SK-N-MC (cell line): ENCODE measurements around the gene RAB24.

Experiments
- EZH2 ChIP-seq: fragments of 200-600 bp; sonication (generic); IDR thresholded peaks from one replicate; pipeline ENCODE4 v1.6.1; 2017; ENCODE audit warnings: antibody characterized with exemption
- FOXP2 ChIP-seq: optimal IDR thresholded peaks from 2 replicates; pipeline ENCODE3; 2011; ENCODE audit warnings: mild to moderate bottlenecking, moderate library complexity; ENCODE audit not compliant: insufficient read depth; ENCODE audit errors: extremely low read length, control extremely low read depth
- POLR2AphosphoS5 ChIP-seq: IDR thresholded peaks from 2 replicates; pipeline ENCODE4 v1.6.1; 2012; ENCODE audit warnings: mild to moderate bottlenecking, low read depth, low read length, borderline replicate concordance

DNA sequence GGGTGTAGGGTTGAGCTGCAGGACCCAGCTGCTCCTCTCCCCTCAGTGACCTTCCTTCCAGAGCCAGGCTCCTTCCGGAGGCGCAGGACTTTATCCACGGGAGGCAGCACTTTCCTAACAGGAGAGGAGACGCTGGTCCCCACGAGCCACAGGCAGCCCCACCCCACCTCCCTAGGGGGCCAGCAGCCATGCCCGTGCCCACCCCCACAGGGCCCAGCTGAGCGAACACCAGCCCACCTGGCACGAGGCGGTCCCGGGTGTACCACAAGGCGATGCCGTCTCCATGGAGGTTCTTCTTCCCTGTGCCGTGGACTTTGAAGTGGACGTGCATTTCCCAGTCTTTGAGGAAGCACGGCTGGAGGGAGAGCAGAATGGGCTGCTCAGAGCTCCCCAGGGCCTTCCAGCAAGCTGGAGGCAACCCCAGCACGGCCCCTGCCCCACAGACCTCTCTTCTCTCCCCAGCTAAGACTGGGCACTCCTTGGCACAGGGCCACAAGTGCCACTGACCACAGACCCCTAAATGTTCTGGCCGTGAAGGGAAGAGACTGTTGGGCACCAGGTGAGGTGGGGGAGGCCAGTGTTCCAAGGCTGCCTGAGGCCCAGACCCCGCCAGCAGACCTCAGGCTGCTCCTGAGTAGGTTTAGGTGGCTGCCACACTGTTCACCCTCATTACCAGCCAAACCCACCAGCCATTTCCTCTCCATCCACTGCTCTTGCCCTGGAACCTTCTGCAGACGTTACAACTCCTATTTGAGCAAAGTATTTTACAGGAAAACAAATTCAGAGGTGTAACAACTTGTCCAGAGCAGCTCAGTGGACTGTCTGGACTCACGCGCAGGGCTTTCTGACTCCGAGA is 35.0 kb upstream of the RAB24 start:
- no peak for TF ChIP-seq POLR2AphosphoS5
- no peak for TF ChIP-seq FOXP2
- TF ChIP-seq EZH2: no peak
